H1 (cell line): ENCODE results near the gene CRNKL1. TPM values are rescaled to one million over a fixed set of nuclear protein-coding genes. Genes with fewer than 3 reads are reported as not detected.

Source experiments
- BCL11A ChIP-seq, 2 experiments: IDR thresholded peaks; one replicate each; pipeline ENCODE4 v1.6.1; 2011; ENCODE audit warnings: low read depth in 2 of 2, low read length in 2 of 2, mild to moderate bottlenecking in 2 of 2
- CBX5 ChIP-seq: fragments of 300-800, 300-1000 bp; sonication (generic); IDR thresholded peaks from 2 replicates; pipeline ENCODE4 v1.7.1; 2016; ENCODE audit warnings: antibody characterized with exemption, low read length, low read depth
- CHD1 ChIP-seq: IDR thresholded peaks from 2 replicates; pipeline ENCODE4 v1.6.1; 2012; ENCODE audit warnings: low read depth, low read length, improper control_type of control experiment
- EGR1 ChIP-seq: IDR thresholded peaks from 2 replicates; pipeline ENCODE4 v1.6.1; 2011; ENCODE audit warnings: low read depth, low read length, borderline replicate concordance
- HDAC2 ChIP-seq, 2 experiments: fragments of 300-600 bp in 1 of 2; sonication (generic) in 1 of 2; IDR thresholded peaks; 2 replicates each; pipeline ENCODE4 v1.6.1; 2011 to 2012; ENCODE audit warnings: low read depth in 2 of 2, low read length in 2 of 2, mild to moderate bottlenecking in 2 of 2, moderate library complexity in 2 of 2, borderline replicate concordance in 1 of 2, inconsistent platforms in 1 of 2
- JUN ChIP-seq: IDR thresholded peaks from 2 replicates; pipeline ENCODE4 v1.6.1; 2011; ENCODE audit warnings: low read depth, mild to moderate bottlenecking, improper control_type of control experiment, low read length
- MAFK ChIP-seq: IDR thresholded peaks from 2 replicates; pipeline ENCODE4 v1.6.1; 2012; ENCODE audit warnings: low read depth, mild to moderate bottlenecking, improper control_type of control experiment, low read length
- PHF8 ChIP-seq: fragments of 200-600 bp; sonication (generic); conservative IDR thresholded peaks from 2 replicates; pipeline ENCODE4 v1.7.1; 2012; ENCODE audit warnings: low read depth, mild to moderate bottlenecking, inconsistent platforms, low read length, moderate library complexity
- POLR2AphosphoS5 ChIP-seq: IDR thresholded peaks from 2 replicates; pipeline ENCODE4 v1.6.1; 2011; ENCODE audit warnings: low read depth, low read length
- RAD21 ChIP-seq, 2 experiments: IDR thresholded peaks in 1 of 2; conservative IDR thresholded peaks in 1 of 2; 2 replicates each; pipeline ENCODE4 v1.6.1; 2011; ENCODE audit warnings: low read depth in 2 of 2, low read length in 2 of 2, improper control_type of control experiment in 1 of 2, inconsistent platforms in 1 of 2, mild to moderate bottlenecking in 1 of 2, moderate library complexity in 1 of 2
- RXRA ChIP-seq: IDR thresholded peaks from 2 replicates; pipeline ENCODE4 v1.6.1; 2011; ENCODE audit warnings: low read depth, mild to moderate bottlenecking, low read length, moderate library complexity; ENCODE audit not compliant: insufficient read depth
- SIN3A ChIP-seq, 2 experiments: IDR thresholded peaks in 1 of 2; conservative IDR thresholded peaks in 1 of 2; 2 replicates each; pipeline ENCODE4 v1.6.1; 2011 to 2012; ENCODE audit warnings: low read length in 2 of 2, improper control_type of control experiment in 1 of 2, low read depth in 1 of 2, mild to moderate bottlenecking in 1 of 2
- SIX5 ChIP-seq: IDR thresholded peaks from 2 replicates; pipeline ENCODE4 v1.6.1; 2011; ENCODE audit warnings: mild to moderate bottlenecking, low read depth, low read length
- TCF12 ChIP-seq: IDR thresholded peaks from 2 replicates; pipeline ENCODE4 v1.6.1; 2011; ENCODE audit warnings: low read depth, mild to moderate bottlenecking, low read length
- TEAD4 ChIP-seq: IDR thresholded peaks from 2 replicates; pipeline ENCODE4 v1.6.1; 2012; ENCODE audit warnings: low read depth, low read length, inconsistent platforms, mixed read lengths
- ZNF274 ChIP-seq: IDR thresholded peaks from 2 replicates; pipeline ENCODE4 v1.7.0; 2012; ENCODE audit warnings: low read length, borderline replicate concordance; ENCODE audit errors: extremely low read depth
- polyA plus RNA-seq, 7 experiments: library from polyadenylated mRNA; depleted of rRNA in 3 of 7; stranded (reverse) in 5 of 7; unstranded in 2 of 7; fragments of >200 nt in 5 of 7; fragments of 200-250 nt in 2 of 7; gene quantifications; 1 replicate in 5 of 7; 2 replicates in 1 of 7; 4 replicates in 1 of 7; pipeline versions ENCODE4 v1.2.1 to v1.2.3, GENCODE V29; 2011 to 2013; ENCODE audit warnings: missing spikeins in 2 of 7, mixed read lengths in 2 of 7
- total RNA-seq: library from RNA; stranded (reverse); fragmentation: NEBNext Ultra II Directional; extraction: Animal tissue kit (Norgen Biotek cat#: 25700); gene quantifications from 2 replicates; pipeline ENCODE4 v1.2.1, GENCODE V29; 2021
- TF ChIP-seq, protein P1 (sequence below): IDR thresholded peaks from 2 replicates; pipeline ENCODE4 v1.6.1; 2011; ENCODE audit warnings: low read length, improper control_type of control experiment
- TF ChIP-seq, protein P2 (sequence below): IDR thresholded peaks from 2 replicates; pipeline ENCODE4 v1.6.1; 2012; ENCODE audit warnings: low read length, inconsistent platforms
- TF ChIP-seq, protein P3 (sequence below): IDR thresholded peaks from 2 replicates; pipeline ENCODE4 v1.6.1; 2011; ENCODE audit warnings: low read depth, mild to moderate bottlenecking, low read length; ENCODE audit not compliant: insufficient read depth

The CRNKL1 gene
- total and polyA plus RNA-seq, 2 of the 8 experiments (the other 6 are each of a cell fraction or from before 2014, with no cell fraction given) = 4.0 to 26.5 TPM

DNA sequence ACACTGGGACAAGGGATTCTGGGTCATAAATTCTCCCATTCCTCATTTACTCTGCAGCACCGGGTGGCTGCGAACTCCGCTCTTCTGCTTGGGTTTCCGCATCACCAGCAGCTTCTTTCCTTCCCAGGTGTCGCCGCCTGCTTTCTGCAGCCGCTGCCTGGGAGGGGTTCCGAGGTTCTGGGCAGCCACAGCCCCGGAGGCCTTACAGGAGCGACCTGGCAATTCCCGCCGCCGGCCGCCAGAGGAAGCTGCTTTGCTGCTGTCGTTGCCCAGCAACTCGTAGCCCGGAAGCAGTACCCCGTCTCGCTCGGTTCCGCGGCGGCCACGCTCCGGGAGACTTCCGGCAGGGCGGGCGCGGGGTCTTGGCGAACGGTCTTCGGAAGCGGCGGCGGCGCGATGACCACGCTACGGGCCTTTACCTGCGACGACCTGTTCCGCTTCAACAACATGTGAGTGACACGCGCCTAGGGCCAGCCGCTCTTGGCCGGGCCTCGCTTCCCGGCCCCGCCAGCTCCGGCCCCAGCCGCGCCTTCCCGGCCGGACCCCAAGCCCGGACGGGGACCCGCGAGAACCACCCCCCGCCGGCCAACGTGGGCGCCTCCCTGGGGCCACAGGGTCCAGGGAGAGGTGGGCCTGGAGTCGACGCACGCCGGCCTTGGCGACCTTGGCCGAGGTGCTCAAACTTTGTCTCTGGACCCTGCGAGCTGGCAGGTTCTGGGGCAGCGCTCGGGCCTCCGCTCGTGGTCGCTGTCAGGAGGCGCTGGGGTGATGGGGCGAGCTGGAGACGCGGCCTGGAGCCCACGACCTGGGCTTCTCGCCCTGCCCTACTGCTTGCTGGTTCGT, 35.0 kb downstream of the CRNKL1 start, which contains the start of gene NAA20 (continued):
- TF ChIP-seq, protein P1, sequence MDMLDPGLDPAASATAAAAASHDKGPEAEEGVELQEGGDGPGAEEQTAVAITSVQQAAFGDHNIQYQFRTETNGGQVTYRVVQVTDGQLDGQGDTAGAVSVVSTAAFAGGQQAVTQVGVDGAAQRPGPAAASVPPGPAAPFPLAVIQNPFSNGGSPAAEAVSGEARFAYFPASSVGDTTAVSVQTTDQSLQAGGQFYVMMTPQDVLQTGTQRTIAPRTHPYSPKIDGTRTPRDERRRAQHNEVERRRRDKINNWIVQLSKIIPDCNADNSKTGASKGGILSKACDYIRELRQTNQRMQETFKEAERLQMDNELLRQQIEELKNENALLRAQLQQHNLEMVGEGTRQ = no peak
- 0 out of 4 replicates have a peak, but pooled peaks of 1 of the 2 experiments have one; percentile 53 for TF ChIP-seq HDAC2 (IDR thresholded peaks at IDR 0.05; ENCODE audit: borderline replicate concordance in 1 of 2, low read depth in 2 of 2, low read length in 2 of 2)
- no peak for TF ChIP-seq CBX5
- no peak for TF ChIP-seq CHD1
- no peak for TF ChIP-seq BCL11A (IDR thresholded peaks at IDR 0.05; ENCODE audit: low read depth in 2 of 2, low read length in 2 of 2)
- TF ChIP-seq SIX5 = no peak
- TF ChIP-seq TCF12 = 0 out of 2 replicates have a peak, but pooled peaks have one; percentile 6
- peak; percentile 56 to 61 for TF ChIP-seq RAD21 (IDR thresholded peaks at IDR 0.05 in 1 of 2, conservative IDR thresholded peaks at IDR 0.05 in 1 of 2; ENCODE audit: low read depth in 2 of 2, low read length in 2 of 2)
- TF ChIP-seq EGR1 = 0 out of 2 replicates have a peak, but pooled peaks have one; percentile 21
- peak; percentile 52 to 83; a peak in 2 of 4 replicates for TF ChIP-seq SIN3A (conservative IDR thresholded peaks at IDR 0.05 in 1 of 2, IDR thresholded peaks at IDR 0.05 in 1 of 2; ENCODE audit: low read depth in 1 of 2, low read length in 2 of 2)
- no peak for TF ChIP-seq JUN
- TF ChIP-seq MAFK = no peak
- TF ChIP-seq POLR2AphosphoS5 = no peak; the same call in 1 of the 2 replicates
- no peak for TF ChIP-seq RXRA
- peak; percentile 69 for TF ChIP-seq PHF8
- TF ChIP-seq TEAD4 = no peak
- TF ChIP-seq, protein P2, sequence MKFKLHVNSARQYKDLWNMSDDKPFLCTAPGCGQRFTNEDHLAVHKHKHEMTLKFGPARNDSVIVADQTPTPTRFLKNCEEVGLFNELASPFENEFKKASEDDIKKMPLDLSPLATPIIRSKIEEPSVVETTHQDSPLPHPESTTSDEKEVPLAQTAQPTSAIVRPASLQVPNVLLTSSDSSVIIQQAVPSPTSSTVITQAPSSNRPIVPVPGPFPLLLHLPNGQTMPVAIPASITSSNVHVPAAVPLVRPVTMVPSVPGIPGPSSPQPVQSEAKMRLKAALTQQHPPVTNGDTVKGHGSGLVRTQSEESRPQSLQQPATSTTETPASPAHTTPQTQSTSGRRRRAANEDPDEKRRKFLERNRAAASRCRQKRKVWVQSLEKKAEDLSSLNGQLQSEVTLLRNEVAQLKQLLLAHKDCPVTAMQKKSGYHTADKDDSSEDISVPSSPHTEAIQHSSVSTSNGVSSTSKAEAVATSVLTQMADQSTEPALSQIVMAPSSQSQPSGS = no peak
- TF ChIP-seq, protein P3, sequence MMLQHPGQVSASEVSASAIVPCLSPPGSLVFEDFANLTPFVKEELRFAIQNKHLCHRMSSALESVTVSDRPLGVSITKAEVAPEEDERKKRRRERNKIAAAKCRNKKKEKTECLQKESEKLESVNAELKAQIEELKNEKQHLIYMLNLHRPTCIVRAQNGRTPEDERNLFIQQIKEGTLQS = no peak
- no peak for TF ChIP-seq ZNF274
